K562 (cell line): Measurements from ENCODE around the gene SPNS2. TPM values are rescaled to one million over a fixed set of nuclear protein-coding genes. Genes with fewer than 3 reads are reported as not detected.

Experiments
- ATAC-seq: fragments of 200-7000 bp; cut with Tn5 transposase; 3 replicates; pipeline ENCODE4 v1.9.1; 2020; ENCODE audit warnings: moderate library complexity
- BruUV-seq: library from RNA; stranded (reverse); fragments of 400-500 nt; replicated peaks from 2 replicates; lab custom pipeline; 2021; lab: Mats Ljungman, UMichigan
- CTCF ChIA-PET: fragments of 300-600 bp; formaldehyde crosslinking; extraction: SDS; loops from one replicate; lab custom pipeline; 2021; ENCODE audit warnings: low intra/inter-chr PET ratio; lab: Yijun Ruan, JAX
- POLR2A ChIA-PET: fragments of 300-600, 350-650 bp; sonication (Branson Sonifier 250); formaldehyde crosslinking; extraction: SDS; loops from one replicate; lab custom pipeline; 2021; ENCODE audit warnings: antibody characterized with exemption, inconsistent platforms; lab: Yijun Ruan, JAX
- DNase-seq, 4 experiments: peaks; one replicate each; pipeline versions ENCODE4 v3.0.0 to v3.0.0-alpha.2; 2011 to 2018; ENCODE audit warnings: low spot score in 3 of 4, mixed read lengths in 3 of 4; ENCODE audit errors: extremely low read depth in 1 of 4
- FAIRE-seq: peaks from 2 replicates; lab custom pipeline; 2011; peaks lifted over from hg19 to GRCh38; lab: Jason Lieb, UNC
- H2AFZ ChIP-seq: 2 replicates; pipeline ENCODE4 v1.6.0; 2011; ENCODE audit warnings: low read depth, low read length, control low read depth, inconsistent platforms
- H3K27ac ChIP-seq: fragments of 200-600 bp; 3 replicates; pipeline ENCODE4 v1.8.0; 2011; ENCODE audit warnings: low read depth, mild to moderate bottlenecking, control low read depth, inconsistent platforms, low read length, moderate library complexity, mixed read lengths; ENCODE audit errors: extremely low read depth
- H3K27me3 ChIP-seq, 2 experiments: fragments of 300-600 bp in 1 of 2; 2 replicates in 1 of 2; 3 replicates in 1 of 2; pipeline versions ENCODE4 v1.6.0 to v1.8.0; 2011; ENCODE audit warnings: inconsistent platforms in 2 of 2, low read length in 2 of 2, mild to moderate bottlenecking in 1 of 2, mixed read lengths in 1 of 2, moderate library complexity in 1 of 2; ENCODE audit not compliant: control insufficient read depth in 2 of 2, insufficient read depth in 2 of 2
- H3K36me3 ChIP-seq: fragments of 300-600 bp; 3 replicates; pipeline ENCODE4 v1.8.0; 2011; ENCODE audit warnings: mild to moderate bottlenecking, low read length, inconsistent platforms; ENCODE audit not compliant: control insufficient read depth, insufficient read depth
- H3K4me1 ChIP-seq, 2 experiments: fragments of 200-600 bp in 1 of 2; replicated peaks in 1 of 2; 2 replicates in 1 of 2; 3 replicates in 1 of 2; pipeline versions ENCODE4 v1.5.1 to v1.8.0; 2011; ENCODE audit warnings: inconsistent platforms in 2 of 2, low read length in 2 of 2, mild to moderate bottlenecking in 1 of 2, mixed read lengths in 1 of 2, moderate library complexity in 1 of 2; ENCODE audit not compliant: control insufficient read depth in 2 of 2, insufficient read depth in 2 of 2
- H3K4me2 ChIP-seq: 2 replicates; pipeline ENCODE4 v1.6.1; 2011; ENCODE audit warnings: low read length, control low read depth, inconsistent platforms, mixed read lengths; ENCODE audit not compliant: insufficient read depth
- H3K4me3 ChIP-seq: fragments of 200-600 bp; sonication (generic), shearing (Covaris generic); 2 replicates; pipeline ENCODE4 v1.5.1; 2016; ENCODE audit warnings: control low read depth, inconsistent platforms
- H3K79me2 ChIP-seq: fragments of 200-600 bp; 3 replicates; pipeline ENCODE4 v1.8.0; 2011; ENCODE audit warnings: low read length, inconsistent platforms; ENCODE audit not compliant: control insufficient read depth, insufficient read depth
- H3K9ac ChIP-seq, 2 experiments: 2 replicates each; pipeline versions ENCODE4 v1.6.0 to v1.6.1; 2011; ENCODE audit warnings: low read depth in 2 of 2, low read length in 2 of 2, control low read depth in 1 of 2, inconsistent platforms in 1 of 2, mild to moderate bottlenecking in 1 of 2, mixed read lengths in 1 of 2; ENCODE audit not compliant: insufficient read depth in 1 of 2
- H3K9me1 ChIP-seq: one replicate; pipeline ENCODE4 v1.6.0; 2011; ENCODE audit warnings: inconsistent platforms, mild to moderate bottlenecking, low read length, moderate library complexity; ENCODE audit not compliant: control insufficient read depth, insufficient read depth
- H3K9me3 ChIP-seq: replicated peaks from 2 replicates; pipeline ENCODE4 v1.5.1; 2011; ENCODE audit warnings: low read depth, low read length, inconsistent platforms; ENCODE audit not compliant: control insufficient read depth, insufficient read depth
- H4K20me1 ChIP-seq: replicated peaks from 2 replicates; pipeline ENCODE4 v1.6.1; 2011; ENCODE audit warnings: low read length, inconsistent platforms, mixed read lengths; ENCODE audit not compliant: control insufficient read depth, insufficient read depth
- BRF2 ChIP-seq: IDR thresholded peaks from 3 replicates; pipeline ENCODE4 v1.6.1; 2011; ENCODE audit warnings: borderline replicate concordance, mild to moderate bottlenecking; ENCODE audit not compliant: insufficient read length, insufficient read depth
- E2F8 ChIP-seq: fragments of 450-650 bp; IDR thresholded peaks from 2 replicates; pipeline ENCODE4 v1.7.1; 2018; ENCODE audit warnings: mild to moderate bottlenecking, low read depth; ENCODE audit not compliant: partially characterized antibody
- GTF2A2 ChIP-seq: IDR thresholded peaks from 2 replicates; pipeline ENCODE4 v1.6.1; 2016; ENCODE audit warnings: mild to moderate bottlenecking, missing genetic modification characterization, missing compliant biosample characterization
- HDGF ChIP-seq: fragments of 450-650 bp; IDR thresholded peaks from 2 replicates; pipeline ENCODE4 v1.6.1; 2016
- LARP7 ChIP-seq: fragments of 450-650 bp; IDR thresholded peaks from 2 replicates; pipeline ENCODE4 v1.6.1; 2016
- NR2F6 ChIP-seq: fragments of 450-650 bp; formaldehyde crosslinking; IDR thresholded peaks from 2 replicates; pipeline ENCODE4 v1.4.0; 2020; ENCODE audit warnings: mild to moderate bottlenecking
- NR4A1 ChIP-seq, 2 experiments: fragments of 250-450 bp in 1 of 2; fragments of 450-650 bp in 1 of 2; sonication (Bioruptor Pico) in 1 of 2; IDR thresholded peaks; 2 replicates each; pipeline versions ENCODE4 v1.4.0 to v1.6.1; 2016 to 2020; ENCODE audit warnings: mild to moderate bottlenecking in 2 of 2, missing compliant biosample characterization in 1 of 2, missing genetic modification characterization in 1 of 2, moderate library complexity in 1 of 2
- PCBP2 ChIP-seq: fragments of 200-400 bp; formaldehyde crosslinking; IDR thresholded peaks from 2 replicates; pipeline ENCODE4 v1.6.1; 2018; ENCODE audit warnings: low read length, low read depth, mild to moderate bottlenecking, moderate library complexity; ENCODE audit not compliant: poor library complexity, severe bottlenecking
- PHTF2 ChIP-seq: fragments of 250-450 bp; sonication (Bioruptor Pico); IDR thresholded peaks from 2 replicates; pipeline ENCODE4 v1.5.0; 2021; ENCODE audit warnings: mild to moderate bottlenecking
- RAD21 ChIP-seq, 2 experiments: fragments of 250-450 bp in 1 of 2; fragments of 450-650 bp in 1 of 2; sonication (Bioruptor Pico) in 1 of 2; formaldehyde crosslinking in 1 of 2; IDR thresholded peaks in 1 of 2; conservative IDR thresholded peaks in 1 of 2; 2 replicates each; pipeline versions ENCODE4 v1.4.0 to v1.8.0; 2020 to 2022; ENCODE audit warnings: mild to moderate bottlenecking in 2 of 2, moderate library complexity in 1 of 2
- RBM34 ChIP-seq: fragments of 200-400 bp; formaldehyde crosslinking; IDR thresholded peaks from 2 replicates; pipeline ENCODE4 v1.6.1; 2018; ENCODE audit warnings: low read length, borderline replicate concordance; ENCODE audit not compliant: insufficient read depth
- SETDB1 ChIP-seq: IDR thresholded peaks from one replicate; pipeline ENCODE4 v1.6.1; 2012; ENCODE audit warnings: low read length, control low read depth, inconsistent platforms
- SMARCC2 ChIP-seq: fragments of 450-650 bp; IDR thresholded peaks from 2 replicates; pipeline ENCODE4 v1.6.1; 2017; ENCODE audit warnings: antibody characterized with exemption, moderate library complexity, mild to moderate bottlenecking, low read depth
- TEAD1 ChIP-seq, 2 experiments: fragments of 450-650 bp in 1 of 2; sonication (generic) in 1 of 2; formaldehyde crosslinking; IDR thresholded peaks; 2 replicates each; pipeline versions ENCODE4 v1.4.0 to v1.8.0; 2020 to 2022; ENCODE audit warnings: mild to moderate bottlenecking in 2 of 2, missing genetic modification reagents in 1 of 2
- TEAD2 ChIP-seq: fragments of 450-650 bp; IDR thresholded peaks from 2 replicates; pipeline ENCODE4 v1.6.1; 2016; ENCODE audit warnings: missing genetic modification characterization, control low read depth, missing compliant biosample characterization
- TGIF2 ChIP-seq: sonication (generic); formaldehyde crosslinking; IDR thresholded peaks from 2 replicates; pipeline ENCODE4 v1.8.1; 2022; ENCODE audit warnings: mild to moderate bottlenecking, missing genetic modification reagents, moderate library complexity
- ZKSCAN1 ChIP-seq: fragments of 150-350 bp; IDR thresholded peaks from 2 replicates; pipeline ENCODE4 v1.6.1; 2016; ENCODE audit warnings: low read depth, low read length
- ZNF696 ChIP-seq: fragments of 250-450 bp; sonication (Bioruptor Pico); conservative IDR thresholded peaks from 2 replicates; pipeline ENCODE4 v1.4.0; 2020; ENCODE audit warnings: mild to moderate bottlenecking, moderate library complexity
- ZNF778 ChIP-seq: fragments of 450-650 bp; formaldehyde crosslinking; IDR thresholded peaks from 2 replicates; pipeline ENCODE4 v1.4.0; 2020; ENCODE audit warnings: mild to moderate bottlenecking, moderate library complexity
- WGBS: fragments of 100-300 bp; shearing (Covaris generic); methylation state at CpG from one replicate; pipeline ENCODE4 v1.1.6; 2016; ENCODE audit warnings: low coverage, mixed read lengths; ENCODE audit not compliant: insufficient coverage; ENCODE audit errors: missing lambda C conversion rate; 5-methylcytosine and 5-hydroxymethylcytosine counted together
- in situ Hi-C: fragments of 300-500 bp; cut with MboI; formaldehyde crosslinking; loops from 4 replicates; pipeline ENCODE4 v1.15.0; 2018; ENCODE audit warnings: inconsistent platforms, mixed read lengths
- intact Hi-C: fragments of 100-400 bp; cut with micrococcal nuclease; formaldehyde crosslinking; loops from 2 replicates; pipeline ENCODE4 v1.14.2; 2022
- polyA plus RNA-seq, 8 experiments: library from polyadenylated mRNA; depleted of rRNA in 4 of 8; stranded (reverse) in 5 of 8; unstranded in 3 of 8; fragments of >200 nt; fragmentation: Nextera tagmentation in 2 of 8; fragmentation: Illumina TruSeq in 1 of 8; extraction: Ambion mirVana in 2 of 8; extraction: Trizol in 1 of 8; gene quantifications; 2 replicates each; pipeline versions ENCODE4 v1.2.1 to v1.2.3, GENCODE V29; 2011 to 2014; ENCODE audit warnings: inconsistent platforms in 1 of 8, missing spikeins in 1 of 8
- total RNA-seq, 7 experiments: library from RNA; depleted of rRNA in 6 of 7; stranded (reverse); fragments of >200 nt in 6 of 7; fragmentation: Illumina TruSeq in 2 of 7; extraction: Trizol in 2 of 7; gene quantifications; 2 replicates each; pipeline versions ENCODE4 v1.2.1 to v1.2.3, GENCODE V29; 2011 to 2021; ENCODE audit warnings: low replicate concordance in 1 of 7

The SPNS2 gene
- total and polyA plus RNA-seq, 9 of the 15 experiments (the other 6 are each of a cell fraction or from before 2014, with no cell fraction given) = 0.06 TPM; not detected in 8

- no peak overlapping the region for H2AFZ ChIP-seq
- ATAC-seq (no peak), DNase-seq (no peak), FAIRE-seq (no peak)
- H3K9ac ChIP-seq = no peak overlapping the region
- no peaks in the 10 kb centered on the region for H3K4me1 ChIP-seq
- no peak overlapping the region for H3K4me3 ChIP-seq
- WGBS = 2% methylated on average over 6 of the region's 8 CpGs
- ChIA-PET CTCF (no interaction called here), POLR2A (no interaction called here)
- peaks cover 5 to 55% of the 10 kb centered on the region in 2 experiments; a peak in 4 of 5 replicates for H3K27me3 ChIP-seq
- H3K4me2 ChIP-seq = no peak overlapping the region
- no peak overlapping the region for H3K27ac ChIP-seq
- intact Hi-C loops (no loop called here), in situ Hi-C loops (no loop called here)
- no peaks in the 10 kb centered on the region for H3K9me3 ChIP-seq
- no peaks in the 10 kb centered on the region for H3K9me1 ChIP-seq
- no peaks in the 10 kb centered on the region for H3K79me2 ChIP-seq
- no peaks in the 10 kb centered on the region for H3K36me3 ChIP-seq
- no peaks in the 10 kb centered on the region for H4K20me1 ChIP-seq
- BruUV-seq = no TSS peak
- TF ChIP-seq SETDB1 (no peak), HDGF (no peak), BRF2 (no peak), PCBP2 (no peak), E2F8 (no peak), ZNF778 (CRISPR knock-in tag) (no peak), GTF2A2 (tag) (no peak), NR2F6 (CRISPR knock-in tag) (no peak), TEAD2 (tag) (no peak), TGIF2 (no peak), SMARCC2 (no peak), RBM34 (no peak), LARP7 (no peak), ZNF696 (CRISPR knock-in tag) (no peak), PHTF2 (CRISPR knock-in tag) (no peak), ZKSCAN1 (no peak), TEAD1 (CRISPR knock-in tag; IDR thresholded peaks at IDR 0.05) (no peak), RAD21 (CRISPR knock-in tag; conservative IDR thresholded peaks at IDR 0.05 in 1 of 2, IDR thresholded peaks at IDR 0.05 in 1 of 2) (no peak), NR4A1 (CRISPR knock-in tag; IDR thresholded peaks at IDR 0.05) (no peak), NR4A1 (tag; IDR thresholded peaks at IDR 0.05) (no peak)
Measured at GRCh38 chr17:4487296-4487695, 11.4 kb upstream of the SPNS2 start.
